HL-60 (cell line): ENCODE results near the gene MEF2C.

Source experiments
- DNase-seq, 2 experiments: peaks; one replicate each; pipeline ENCODE4 v3.0.0-alpha.2; 2010 to 2020; ENCODE audit warnings: low read depth in 1 of 2, low spot score in 1 of 2
- H3K27ac ChIP-seq: fragments of 250-450 bp; sonication (Bioruptor Pico); replicated peaks from 2 replicates; pipeline ENCODE4 v1.5.1; 2020; ENCODE audit warnings: mild to moderate bottlenecking, moderate library complexity
- H3K27me3 ChIP-seq: fragments of 250-450 bp; sonication (Bioruptor Pico); 2 replicates; pipeline ENCODE4 v1.5.1; 2021; ENCODE audit warnings: mild to moderate bottlenecking, moderate library complexity; ENCODE audit not compliant: insufficient read depth, poor library complexity, severe bottlenecking
- H3K4me3 ChIP-seq: replicated peaks from 2 replicates; pipeline ENCODE4 v1.5.1; 2011; ENCODE audit warnings: mild to moderate bottlenecking, control low read depth, low read length; ENCODE audit not compliant: insufficient read depth
- CTCF ChIP-seq: IDR thresholded peaks from one replicate; pipeline ENCODE4 v1.5.1; 2011; ENCODE audit warnings: low read length, control low read depth, inconsistent platforms; ENCODE audit not compliant: insufficient read depth
- GABPA ChIP-seq: IDR thresholded peaks from 2 replicates; pipeline ENCODE4 v1.6.1; 2012; ENCODE audit warnings: low read depth
- POLR2AphosphoS5 ChIP-seq: IDR thresholded peaks from 2 replicates; pipeline ENCODE4 v1.6.1; 2012; ENCODE audit warnings: low read depth
- REST ChIP-seq: IDR thresholded peaks from 2 replicates; pipeline ENCODE4 v1.6.1; 2012; ENCODE audit warnings: low read depth; ENCODE audit not compliant: insufficient replicate concordance
- SPI1 ChIP-seq: IDR thresholded peaks from 2 replicates; pipeline ENCODE4 v1.6.1; 2012; ENCODE audit warnings: low read depth, mild to moderate bottlenecking, borderline replicate concordance

Gene MEF2C

GRCh38 chr5:88841212-88841611, 41.8 kb downstream of the MEF2C start:
- Histone ChIP-seq H3K27me3 (no peaks in the 10 kb centered on the region), H3K27ac (no peak overlapping the region), H3K4me3 (no peak overlapping the region)
- DNase-seq, result no peak
- TF ChIP-seq REST (no peak), CTCF (no peak), SPI1 (no peak), GABPA (no peak), POLR2AphosphoS5 (no peak)

GRCh38 chr5:88840495-88840894, 42.5 kb downstream of the MEF2C start:
- no peaks in the 10 kb centered on the region for H3K27me3 ChIP-seq
- no peak overlapping the region for H3K4me3 ChIP-seq
- no peak overlapping the region for H3K27ac ChIP-seq

GRCh38 chr5:88839238-88839637, 43.7 kb downstream of the MEF2C start:
- H3K4me3 ChIP-seq, result no peak overlapping the region
- DNase-seq, result no peak
- H3K27me3 ChIP-seq, result no peaks in the 10 kb centered on the region
- no peak overlapping the region for H3K27ac ChIP-seq
- TF ChIP-seq POLR2AphosphoS5, result no peak
- no peak for TF ChIP-seq GABPA
- TF ChIP-seq SPI1, result no peak
- TF ChIP-seq CTCF, result no peak
- TF ChIP-seq REST, result no peak

More at GRCh38 chr5:88840495-88840894, 42.5 kb downstream of the MEF2C start:
- no peak for TF ChIP-seq GABPA
- TF ChIP-seq POLR2AphosphoS5, result no peak
- DNase-seq, result no peak

GRCh38 chr5:88838500-88838899, 44.5 kb downstream of the MEF2C start:
- Histone ChIP-seq H3K4me3 (no peak overlapping the region), H3K27me3 (no peaks in the 10 kb centered on the region), H3K27ac (no peak overlapping the region)
- DNase-seq, result no peak
- TF ChIP-seq CTCF (no peak), SPI1 (no peak), REST (no peak), GABPA (no peak), POLR2AphosphoS5 (no peak)
